ENCODE data around the gene KRTAP5-2.

Gene KRTAP5-2

GRCh38 chr11:1555713-1556153, 42.4 kb downstream of the KRTAP5-2 start:
- no peak for ATAC-seq

DNA sequence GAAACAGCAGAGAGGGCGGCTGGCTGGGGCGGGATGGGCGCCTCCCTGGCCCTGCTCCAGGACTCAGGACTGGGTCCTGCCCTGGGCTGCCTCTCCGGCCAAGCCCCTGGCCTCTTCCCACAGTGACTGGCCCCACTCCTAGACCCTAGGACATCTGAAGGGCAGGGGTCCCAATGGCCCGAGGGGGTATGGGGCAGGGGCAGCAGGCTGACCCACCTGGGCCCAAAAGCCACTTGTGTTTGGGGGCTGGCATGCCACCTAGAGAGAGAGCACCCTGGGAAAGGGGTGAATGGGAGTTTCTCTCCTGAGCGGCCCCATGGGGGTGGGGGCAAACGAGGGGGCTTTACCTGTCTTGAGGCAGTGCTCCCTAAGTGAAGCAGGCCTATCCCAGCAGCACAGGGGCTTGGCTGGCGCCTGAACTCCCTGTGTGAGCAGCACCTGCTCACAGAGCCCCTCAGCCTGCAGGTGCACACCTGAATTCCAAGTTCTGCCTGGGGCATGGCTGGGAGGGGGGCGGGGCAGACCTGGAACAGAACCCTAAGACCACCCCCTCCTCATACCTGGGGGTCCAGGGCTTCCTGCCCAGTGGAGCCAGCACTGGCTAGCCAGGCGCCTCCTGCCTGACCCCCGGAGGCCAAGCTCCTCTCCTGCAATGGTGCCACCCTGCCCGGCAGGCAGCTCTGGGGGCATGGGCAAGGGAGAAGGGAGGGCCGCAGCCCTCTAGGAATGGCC, 42.9 kb downstream of the KRTAP5-2 start:
- no peak for ATAC-seq

GRCh38 chr11:1553808-1554594, 44.1 kb downstream of the KRTAP5-2 start:
- ATAC-seq, result no peak

- no peak for ATAC-seq
Observed at GRCh38 chr11:1549338-1550330, 48.5 kb downstream of the KRTAP5-2 start.

GRCh38 chr11:1548221-1549070, 49.6 kb downstream of the KRTAP5-2 start:
- ATAC-seq, result no peak

DNA sequence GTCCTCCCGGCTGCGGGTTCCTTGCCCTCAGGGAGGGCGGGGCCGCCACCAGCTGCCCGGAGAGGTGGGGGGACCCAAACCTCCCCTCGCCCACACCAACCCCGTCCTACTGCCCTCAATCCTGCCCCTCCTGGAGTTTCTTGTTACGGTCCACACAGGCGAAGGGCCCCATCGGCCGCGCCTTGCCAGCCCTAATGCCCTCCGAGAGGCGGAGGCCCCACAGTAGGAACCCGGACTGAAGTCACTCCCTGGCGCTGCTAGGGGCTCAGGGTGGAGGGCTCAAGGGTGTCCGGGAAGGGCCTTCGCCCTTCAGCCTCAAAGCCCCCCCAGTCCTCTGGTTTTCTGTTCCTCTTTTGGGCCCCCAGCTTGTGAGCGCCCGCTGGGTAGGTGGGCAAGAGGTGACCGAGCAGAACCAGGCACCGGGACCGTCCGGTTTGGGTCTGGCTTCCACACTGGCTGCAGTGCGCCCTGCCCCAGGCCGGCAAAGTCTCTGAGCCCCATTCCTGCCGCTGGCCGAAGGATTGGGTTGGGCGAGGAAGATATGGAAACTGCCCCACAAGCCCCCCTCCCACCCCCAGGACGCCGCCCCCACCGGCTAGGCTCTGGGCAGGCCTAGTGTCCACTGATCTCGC, 50.5 kb downstream of the KRTAP5-2 start:
- no peak for ATAC-seq

Data from activated CD4-positive, CD25-positive, alpha-beta regulatory T cell treated with anti-CD3 and anti-CD28 coated beads, Interleukin-2, amount 50 U/mL, for 24 hours (primary cell).